GM18861 (cell line): Measurements from ENCODE around the gene MAP2K3.

Source experiments
- ATAC-seq: cut with Tn5 transposase; IDR thresholded peaks from one replicate; pipeline ENCODE4 v1.9.1; 2021; ENCODE audit not compliant: unreplicated experiment

MAP2K3 gene

GRCh38 chr17:21252796-21253645 is 31.5 kb upstream of the MAP2K3 start, which contains the start of gene NATD1:
TSS of gene NATD1 (minus strand) at chr17:21253410. CDS start at chr17:21253264, 146 bp downstream.
- peak; percentile 53 for ATAC-seq

- peak; percentile 11 for ATAC-seq
These were observed 30.7 kb upstream of the MAP2K3 start for GRCh38 chr17:21253646-21254441.

GRCh38 chr17:21258593-21258992 is 25.9 kb upstream of the MAP2K3 start:
- ATAC-seq: no peak

GRCh38 chr17:21262259-21262993 is 22.1 kb upstream of the MAP2K3 start:
- no peak for ATAC-seq

GRCh38 chr17:21263376-21263775 is 21.1 kb upstream of the MAP2K3 start:
- no peak for ATAC-seq

GRCh38 chr17:21268596-21269188 is 15.8 kb upstream of the MAP2K3 start:
- ATAC-seq: no peak

- ATAC-seq: no peak
These were observed 15.1 kb upstream of the MAP2K3 start for GRCh38 chr17:21269394-21269793.

- ATAC-seq: no peak
These were observed 12.9 kb upstream of the MAP2K3 start for GRCh38 chr17:21271454-21272183.

GRCh38 chr17:21272250-21272649 is 12.3 kb upstream of the MAP2K3 start:
- ATAC-seq: no peak

- ATAC-seq: no peak
These were observed 11.4 kb upstream of the MAP2K3 start for GRCh38 chr17:21272881-21273792.

- no peak for ATAC-seq
These were observed 9.4 kb upstream of the MAP2K3 start for GRCh38 chr17:21275047-21275578.

- peak; percentile 82 for ATAC-seq
These were observed 8.8 kb upstream of the MAP2K3 start for GRCh38 chr17:21275579-21276263.

- no peak for ATAC-seq
These were observed 8.3 kb upstream of the MAP2K3 start for GRCh38 chr17:21276264-21276588.

- ATAC-seq: no peak
These were observed 7.2 kb upstream of the MAP2K3 start for GRCh38 chr17:21277332-21277731.

GRCh38 chr17:21278450-21279197 is 5.9 kb upstream of the MAP2K3 start:
- ATAC-seq: no peak

GRCh38 chr17:21279198-21279535 is 5.3 kb upstream of the MAP2K3 start:
- no peak for ATAC-seq

GRCh38 chr17:21279582-21279981 is 4.9 kb upstream of the MAP2K3 start:
- no peak for ATAC-seq

GRCh38 chr17:21280081-21280518 is 4.4 kb upstream of the MAP2K3 start:
- peak; percentile 27 for ATAC-seq
